HCT116 (cell line): ENCODE data around the gene FBXO11. TPM values are rescaled to one million over a fixed set of nuclear protein-coding genes. Genes with fewer than 3 reads are reported as not detected.

Experiments used
- ATAC-seq: fragments of 200-7000 bp; cut with Tn5 transposase; 2 replicates; pipeline ENCODE4 v1.9.1; 2020; ENCODE audit warnings: mild to moderate bottlenecking, moderate library complexity
- BruUV-seq: library from RNA; stranded (reverse); fragments of 400-500 nt; replicated peaks from 2 replicates; lab custom pipeline; 2021; lab: Mats Ljungman, UMichigan
- CTCF ChIA-PET: fragments of 300-600 bp; sonication (Branson Sonifier 250); formaldehyde crosslinking; loops from one replicate; lab custom pipeline; 2021; ENCODE audit warnings: antibody characterized with exemption; lab: Charles Lee
- POLR2A ChIA-PET: fragments of 300-600, 350-600 bp; sonication (Branson Sonifier 250); formaldehyde crosslinking; loops from one replicate; lab custom pipeline; 2021; ENCODE audit warnings: antibody characterized with exemption; lab: Charles Lee
- RAD21 ChIA-PET, 2 experiments: fragments of 300-600 bp; sonication (Branson Sonifier 250); formaldehyde crosslinking; loops; one replicate each; lab custom pipeline; 2023; ENCODE audit warnings: low total read pairs in 2 of 2; ENCODE audit not compliant: uncharacterized antibody in 2 of 2, unreplicated experiment in 2 of 2, low non-redundant PET in 1 of 2; lab: Charles Lee
- DNase-seq: peaks from one replicate; pipeline ENCODE4 v3.0.0-alpha.2; 2010; ENCODE audit warnings: low read depth, low spot score
- H2AFZ ChIP-seq: fragments of 200-600 bp; shearing (Covaris generic), sonication (generic); 2 replicates; pipeline ENCODE4 v1.6.1; 2017; ENCODE audit warnings: low read depth, mixed run types, mixed read lengths, antibody characterized with exemption, low read length; ENCODE audit not compliant: poor library complexity, severe bottlenecking
- H3K27ac ChIP-seq: 2 replicates; pipeline ENCODE4 v1.5.1; 2012; ENCODE audit warnings: low read depth, low read length
- H3K27me3 ChIP-seq: fragments of 200-600 bp; sonication (generic); 2 replicates; pipeline ENCODE4 v1.6.1; 2016; ENCODE audit warnings: mixed run types, low read length, mixed read lengths; ENCODE audit not compliant: insufficient read depth
- H3K36me3 ChIP-seq, 2 experiments: fragments of 200-500 bp in 1 of 2; fragments of 200-600 bp in 1 of 2; sonication (Bioruptor generic) in 1 of 2; sonication (generic) in 1 of 2; 2 replicates each; pipeline versions ENCODE4 v1.5.1 to v1.6.1; 2014 to 2016; ENCODE audit warnings: low read length in 2 of 2, inconsistent platforms in 1 of 2, mixed read lengths in 1 of 2, mixed run types in 1 of 2; ENCODE audit not compliant: insufficient read depth in 2 of 2, control insufficient read depth in 1 of 2
- H3K4me1 ChIP-seq, 2 experiments: fragments of 200-600 bp in 1 of 2; sonication (generic) in 1 of 2; 2 replicates each; pipeline versions ENCODE4 v1.5.1 to v1.6.1; 2012 to 2017; ENCODE audit warnings: low read length in 2 of 2, inconsistent platforms in 1 of 2, mild to moderate bottlenecking in 1 of 2, mixed read lengths in 1 of 2, mixed run types in 1 of 2, moderate library complexity in 1 of 2; ENCODE audit not compliant: insufficient read depth in 2 of 2, control insufficient read depth in 1 of 2
- H3K4me2 ChIP-seq: fragments of 200-600 bp; sonication (generic); 2 replicates; pipeline ENCODE4 v1.6.1; 2017; ENCODE audit warnings: mixed run types, low read length, mixed read lengths
- H3K4me3 ChIP-seq, 2 experiments: fragments of 200-600 bp in 1 of 2; sonication (generic) in 1 of 2; replicated peaks in 1 of 2; 2 replicates each; pipeline ENCODE4 v1.5.1; 2011 to 2016; ENCODE audit warnings: low read length in 2 of 2, control low read depth in 1 of 2, low read depth in 1 of 2, mild to moderate bottlenecking in 1 of 2, mixed read lengths in 1 of 2, mixed run types in 1 of 2
- H3K79me2 ChIP-seq: fragments of 200-600 bp; sonication (generic); 2 replicates; pipeline ENCODE4 v1.6.1; 2017; ENCODE audit warnings: mild to moderate bottlenecking, mixed run types, low read length, moderate library complexity, mixed read lengths; ENCODE audit not compliant: insufficient read depth
- H3K9ac ChIP-seq: fragments of 200-600 bp; sonication (generic); 2 replicates; pipeline ENCODE4 v1.6.1; 2016; ENCODE audit warnings: low read length, mixed read lengths
- H3K9me2 ChIP-seq: fragments of 200-600 bp; sonication (generic), shearing (Covaris generic); 2 replicates; pipeline ENCODE4 v1.6.1; 2017; ENCODE audit warnings: mixed run types, mild to moderate bottlenecking, moderate library complexity; ENCODE audit not compliant: insufficient read depth
- H3K9me3 ChIP-seq, 2 experiments: fragments of 200-500 bp in 1 of 2; fragments of 200-600 bp in 1 of 2; sonication (Bioruptor generic) in 1 of 2; sonication (generic) in 1 of 2; 2 replicates each; pipeline ENCODE4 v1.6.1; 2014 to 2017; ENCODE audit warnings: low read length in 2 of 2, mixed read lengths in 2 of 2, inconsistent platforms in 1 of 2, low read depth in 1 of 2, mild to moderate bottlenecking in 1 of 2, mixed run types in 1 of 2, moderate library complexity in 1 of 2; ENCODE audit not compliant: control insufficient read depth in 1 of 2, insufficient read depth in 1 of 2
- H4K20me1 ChIP-seq: fragments of 200-600 bp; sonication (generic), shearing (Covaris generic); 2 replicates; pipeline ENCODE4 v1.6.1; 2017; ENCODE audit warnings: mixed run types, mild to moderate bottlenecking, moderate library complexity; ENCODE audit not compliant: insufficient read depth
- CBX3 ChIP-seq: IDR thresholded peaks from 2 replicates; pipeline ENCODE4 v1.6.1; 2012; ENCODE audit warnings: low read depth
- EGR1 ChIP-seq: IDR thresholded peaks from 2 replicates; pipeline ENCODE4 v1.6.1; 2012; ENCODE audit warnings: low read depth
- ELF1 ChIP-seq: IDR thresholded peaks from 2 replicates; pipeline ENCODE4 v1.6.1; 2012; ENCODE audit warnings: low read depth, borderline replicate concordance
- EZH2 ChIP-seq: fragments of 200-600 bp; sonication (generic); IDR thresholded peaks from 2 replicates; pipeline ENCODE4 v1.6.1; 2017; ENCODE audit warnings: antibody characterized with exemption, mixed run types
- EZH2phosphoT487 ChIP-seq: fragments of 200-600 bp; IDR thresholded peaks from 2 replicates; pipeline ENCODE4 v1.6.1; 2018; ENCODE audit warnings: antibody characterized with exemption, borderline replicate concordance
- FOSL1 ChIP-seq: IDR thresholded peaks from 2 replicates; pipeline ENCODE4 v1.6.1; 2012; ENCODE audit warnings: low read depth
- JUND ChIP-seq: IDR thresholded peaks from 2 replicates; pipeline ENCODE4 v1.6.1; 2012
- POLR2A ChIP-seq: IDR thresholded peaks from 2 replicates; pipeline ENCODE4 v1.7.0; 2011; ENCODE audit warnings: borderline replicate concordance; ENCODE audit not compliant: insufficient read depth, insufficient read length; ENCODE audit errors: extremely low read depth
- POLR2AphosphoS5 ChIP-seq: IDR thresholded peaks from 2 replicates; pipeline ENCODE4 v1.6.1; 2011; ENCODE audit warnings: mild to moderate bottlenecking, low read depth, low read length, moderate library complexity
- SIN3A ChIP-seq: IDR thresholded peaks from 2 replicates; pipeline ENCODE4 v1.6.1; 2012; ENCODE audit warnings: low read depth
- SP1 ChIP-seq: IDR thresholded peaks from 2 replicates; pipeline ENCODE4 v1.6.1; 2012; ENCODE audit warnings: low read depth
- SRF ChIP-seq: IDR thresholded peaks from 2 replicates; pipeline ENCODE4 v1.6.1; 2012; ENCODE audit warnings: low read depth
- TCF7L2 ChIP-seq: IDR thresholded peaks from 2 replicates; pipeline ENCODE4 v1.7.0; 2011; ENCODE audit warnings: borderline replicate concordance, inconsistent platforms; ENCODE audit not compliant: insufficient read depth, insufficient read length; ENCODE audit errors: extremely low read depth
- intact Hi-C: fragments of 100-400 bp; cut with micrococcal nuclease; formaldehyde crosslinking; loops from 2 replicates; pipeline ENCODE4 v1.10.0; 2022
- total RNA-seq: library from RNA; stranded (reverse); gene quantifications from one replicate; pipeline ENCODE4 v1.2.1, GENCODE V29; 2021; ENCODE audit not compliant: unreplicated experiment
- TF ChIP-seq, protein P1 (sequence below): IDR thresholded peaks from 2 replicates; pipeline ENCODE4 v1.6.1; 2012
- TF ChIP-seq, protein P2 (sequence below), 3 experiments: fragments of 200-600 bp in 1 of 3; sonication (generic) in 1 of 3; IDR thresholded peaks in 2 of 3; conservative IDR thresholded peaks in 1 of 3; 2 replicates each; pipeline ENCODE4 v1.5.1; 2012 to 2017; ENCODE audit warnings: low read depth in 2 of 3, low read length in 2 of 3, antibody characterized with exemption in 1 of 3, borderline replicate concordance in 1 of 3, control low read depth in 1 of 3, mild to moderate bottlenecking in 1 of 3, mixed read lengths in 1 of 3, mixed run types in 1 of 3, moderate library complexity in 1 of 3; ENCODE audit not compliant: insufficient read depth in 1 of 3
- TF ChIP-seq, protein P3 (sequence below): IDR thresholded peaks from 2 replicates; pipeline ENCODE4 v1.6.1; 2011; ENCODE audit warnings: mild to moderate bottlenecking, low read length, moderate library complexity; ENCODE audit not compliant: insufficient replicate concordance; ENCODE audit errors: extremely low read depth
- TF ChIP-seq, protein P4 (sequence below): IDR thresholded peaks from 2 replicates; pipeline ENCODE4 v1.6.1; 2012; ENCODE audit warnings: low read depth

FBXO11 gene
- total RNA-seq, 1 experiment from 2014 or later: 60.2 TPM

DNA sequence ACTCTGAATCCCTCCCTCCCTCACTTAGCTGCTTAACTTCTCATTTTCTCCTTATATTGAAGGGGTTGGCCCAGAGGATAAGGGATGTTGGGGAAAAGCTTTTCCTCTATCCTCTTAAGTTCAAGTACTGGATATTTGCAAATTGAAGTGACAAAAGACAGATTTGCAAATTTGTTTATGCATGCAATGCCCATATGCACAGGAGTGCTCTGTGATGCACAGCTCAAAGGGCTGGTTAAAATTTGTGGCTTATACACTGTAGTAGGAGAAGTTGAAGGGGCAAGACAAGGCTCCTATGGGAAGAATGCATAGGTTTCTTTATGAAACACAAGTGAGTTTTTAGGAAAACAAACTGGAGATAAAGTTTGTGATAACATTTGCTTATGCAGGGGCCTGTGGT is 131.7 kb downstream of the FBXO11 start:
- Histone ChIP-seq H2AFZ (no peak overlapping the region), H3K9me3 (peaks cover 0 to 7% of the 10 kb centered on the region in 2 experiments; a peak in 1 of 4 replicates), H3K4me1 (peaks cover 3 to 11% of the 10 kb centered on the region in 2 experiments; a peak in 2 of 4 replicates), H3K9ac (no peak overlapping the region), H3K79me2 (no peaks in the 10 kb centered on the region), H3K4me2 (no peak overlapping the region), H4K20me1 (no peaks in the 10 kb centered on the region), H3K27me3 (no peaks in the 10 kb centered on the region), H3K36me3 (no peaks in the 10 kb centered on the region), H3K27ac (no peak overlapping the region), H3K4me3 (no peak overlapping the region), H3K9me2 (no peaks in the 10 kb centered on the region)
- POLR2A ChIA-PET: interaction anchor here (1.3 kb wide), 1 partner anchor 8 kb away, joined by 4 read pairs; the partner anchor contains the start of gene MSH6
- intact Hi-C loops: no loop called here
- no peak for ATAC-seq
- RAD21 ChIA-PET: no interaction called here
- BruUV-seq: no TSS peak
- DNase-seq: no peak
- CTCF ChIA-PET: no interaction called here
- TF ChIP-seq EZH2 (no peak), TCF7L2 (no peak), SIN3A (no peak), CBX3 (no peak), POLR2AphosphoS5 (no peak), EGR1 (no peak), JUND (no peak), EZH2phosphoT487 (no peak), ELF1 (no peak), SRF (no peak), SP1 (no peak), FOSL1 (no peak), POLR2A (no peak)
- TF ChIP-seq, protein P1, sequence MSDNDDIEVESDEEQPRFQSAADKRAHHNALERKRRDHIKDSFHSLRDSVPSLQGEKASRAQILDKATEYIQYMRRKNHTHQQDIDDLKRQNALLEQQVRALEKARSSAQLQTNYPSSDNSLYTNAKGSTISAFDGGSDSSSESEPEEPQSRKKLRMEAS: no peak
- TF ChIP-seq, protein P2, sequence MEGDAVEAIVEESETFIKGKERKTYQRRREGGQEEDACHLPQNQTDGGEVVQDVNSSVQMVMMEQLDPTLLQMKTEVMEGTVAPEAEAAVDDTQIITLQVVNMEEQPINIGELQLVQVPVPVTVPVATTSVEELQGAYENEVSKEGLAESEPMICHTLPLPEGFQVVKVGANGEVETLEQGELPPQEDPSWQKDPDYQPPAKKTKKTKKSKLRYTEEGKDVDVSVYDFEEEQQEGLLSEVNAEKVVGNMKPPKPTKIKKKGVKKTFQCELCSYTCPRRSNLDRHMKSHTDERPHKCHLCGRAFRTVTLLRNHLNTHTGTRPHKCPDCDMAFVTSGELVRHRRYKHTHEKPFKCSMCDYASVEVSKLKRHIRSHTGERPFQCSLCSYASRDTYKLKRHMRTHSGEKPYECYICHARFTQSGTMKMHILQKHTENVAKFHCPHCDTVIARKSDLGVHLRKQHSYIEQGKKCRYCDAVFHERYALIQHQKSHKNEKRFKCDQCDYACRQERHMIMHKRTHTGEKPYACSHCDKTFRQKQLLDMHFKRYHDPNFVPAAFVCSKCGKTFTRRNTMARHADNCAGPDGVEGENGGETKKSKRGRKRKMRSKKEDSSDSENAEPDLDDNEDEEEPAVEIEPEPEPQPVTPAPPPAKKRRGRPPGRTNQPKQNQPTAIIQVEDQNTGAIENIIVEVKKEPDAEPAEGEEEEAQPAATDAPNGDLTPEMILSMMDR (IDR thresholded peaks at IDR 0.05 in 2 of 3, conservative IDR thresholded peaks at IDR 0.05 in 1 of 3; ENCODE audit: borderline replicate concordance in 1 of 3, insufficient read depth in 1 of 3, low read depth in 2 of 3, low read length in 2 of 3): no peak
- TF ChIP-seq, protein P3, sequence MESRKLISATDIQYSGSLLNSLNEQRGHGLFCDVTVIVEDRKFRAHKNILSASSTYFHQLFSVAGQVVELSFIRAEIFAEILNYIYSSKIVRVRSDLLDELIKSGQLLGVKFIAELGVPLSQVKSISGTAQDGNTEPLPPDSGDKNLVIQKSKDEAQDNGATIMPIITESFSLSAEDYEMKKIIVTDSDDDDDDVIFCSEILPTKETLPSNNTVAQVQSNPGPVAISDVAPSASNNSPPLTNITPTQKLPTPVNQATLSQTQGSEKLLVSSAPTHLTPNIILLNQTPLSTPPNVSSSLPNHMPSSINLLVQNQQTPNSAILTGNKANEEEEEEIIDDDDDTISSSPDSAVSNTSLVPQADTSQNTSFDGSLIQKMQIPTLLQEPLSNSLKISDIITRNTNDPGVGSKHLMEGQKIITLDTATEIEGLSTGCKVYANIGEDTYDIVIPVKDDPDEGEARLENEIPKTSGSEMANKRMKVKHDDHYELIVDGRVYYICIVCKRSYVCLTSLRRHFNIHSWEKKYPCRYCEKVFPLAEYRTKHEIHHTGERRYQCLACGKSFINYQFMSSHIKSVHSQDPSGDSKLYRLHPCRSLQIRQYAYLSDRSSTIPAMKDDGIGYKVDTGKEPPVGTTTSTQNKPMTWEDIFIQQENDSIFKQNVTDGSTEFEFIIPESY: no peak
- TF ChIP-seq, protein P4, sequence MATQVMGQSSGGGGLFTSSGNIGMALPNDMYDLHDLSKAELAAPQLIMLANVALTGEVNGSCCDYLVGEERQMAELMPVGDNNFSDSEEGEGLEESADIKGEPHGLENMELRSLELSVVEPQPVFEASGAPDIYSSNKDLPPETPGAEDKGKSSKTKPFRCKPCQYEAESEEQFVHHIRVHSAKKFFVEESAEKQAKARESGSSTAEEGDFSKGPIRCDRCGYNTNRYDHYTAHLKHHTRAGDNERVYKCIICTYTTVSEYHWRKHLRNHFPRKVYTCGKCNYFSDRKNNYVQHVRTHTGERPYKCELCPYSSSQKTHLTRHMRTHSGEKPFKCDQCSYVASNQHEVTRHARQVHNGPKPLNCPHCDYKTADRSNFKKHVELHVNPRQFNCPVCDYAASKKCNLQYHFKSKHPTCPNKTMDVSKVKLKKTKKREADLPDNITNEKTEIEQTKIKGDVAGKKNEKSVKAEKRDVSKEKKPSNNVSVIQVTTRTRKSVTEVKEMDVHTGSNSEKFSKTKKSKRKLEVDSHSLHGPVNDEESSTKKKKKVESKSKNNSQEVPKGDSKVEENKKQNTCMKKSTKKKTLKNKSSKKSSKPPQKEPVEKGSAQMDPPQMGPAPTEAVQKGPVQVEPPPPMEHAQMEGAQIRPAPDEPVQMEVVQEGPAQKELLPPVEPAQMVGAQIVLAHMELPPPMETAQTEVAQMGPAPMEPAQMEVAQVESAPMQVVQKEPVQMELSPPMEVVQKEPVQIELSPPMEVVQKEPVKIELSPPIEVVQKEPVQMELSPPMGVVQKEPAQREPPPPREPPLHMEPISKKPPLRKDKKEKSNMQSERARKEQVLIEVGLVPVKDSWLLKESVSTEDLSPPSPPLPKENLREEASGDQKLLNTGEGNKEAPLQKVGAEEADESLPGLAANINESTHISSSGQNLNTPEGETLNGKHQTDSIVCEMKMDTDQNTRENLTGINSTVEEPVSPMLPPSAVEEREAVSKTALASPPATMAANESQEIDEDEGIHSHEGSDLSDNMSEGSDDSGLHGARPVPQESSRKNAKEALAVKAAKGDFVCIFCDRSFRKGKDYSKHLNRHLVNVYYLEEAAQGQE: no peak
